ENCODE results near the gene NUB1.

NUB1 gene

DNA sequence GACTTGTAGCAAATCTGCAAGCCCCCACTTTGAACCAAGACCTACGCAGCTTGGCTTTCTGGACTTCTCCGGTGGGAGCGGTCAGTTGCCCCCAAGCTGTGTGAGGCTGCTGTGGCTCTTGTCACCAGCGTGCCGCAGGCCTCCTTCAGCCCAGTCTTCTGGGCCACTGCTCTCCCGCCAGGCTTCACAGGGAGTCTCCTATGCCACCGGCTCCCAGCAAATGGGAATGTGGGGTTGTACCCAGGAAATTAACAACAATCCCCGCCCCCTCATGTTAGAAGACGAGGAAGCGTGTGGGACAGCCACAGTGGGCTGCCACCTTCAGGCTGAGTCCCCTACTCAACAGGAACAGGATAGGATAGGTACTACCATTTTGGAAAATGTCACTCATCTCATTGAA lies 64.0 kb downstream of the NUB1 start:
- no peak for DNase-seq (ENCODE audit: low read depth)

- no peak for DNase-seq (ENCODE audit: low read depth)
Measured at GRCh38 chr7:151406051-151406875, 64.7 kb downstream of the NUB1 start.

GRCh38 chr7:151406886-151407583 lies 65.4 kb downstream of the NUB1 start:
- DNase-seq (ENCODE audit: low read depth), result no peak

DNA sequence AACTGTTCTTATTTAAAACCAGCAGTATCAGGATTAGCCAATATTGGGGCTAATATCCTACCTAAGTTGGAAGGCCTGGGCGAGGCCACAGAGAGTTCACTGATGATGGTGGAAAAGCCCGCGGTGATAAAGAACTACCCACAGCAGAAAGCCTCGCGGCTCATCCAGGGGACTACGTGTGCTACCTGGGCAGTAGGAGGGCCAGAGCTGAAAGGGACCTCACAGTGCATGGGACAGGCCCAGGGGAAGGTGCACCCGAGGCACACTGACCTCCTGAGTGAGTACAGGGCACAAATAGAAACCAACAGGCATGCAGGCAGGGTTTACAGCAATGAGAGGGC lies 66.9 kb downstream of the NUB1 start:
- no peak for DNase-seq (ENCODE audit: low read depth)

- no peak for DNase-seq (ENCODE audit: low read depth)
Measured at GRCh38 chr7:151408839-151409666, 67.4 kb downstream of the NUB1 start.

GRCh38 chr7:151409667-151410404 lies 68.2 kb downstream of the NUB1 start, which contains the start of gene WDR86:
Gene WDR86 (minus strand): TSS chr7:151410038. CDS start chr7:151409589, 449 bp downstream.
- DNase-seq (ENCODE audit: low read depth), result no peak

DNA sequence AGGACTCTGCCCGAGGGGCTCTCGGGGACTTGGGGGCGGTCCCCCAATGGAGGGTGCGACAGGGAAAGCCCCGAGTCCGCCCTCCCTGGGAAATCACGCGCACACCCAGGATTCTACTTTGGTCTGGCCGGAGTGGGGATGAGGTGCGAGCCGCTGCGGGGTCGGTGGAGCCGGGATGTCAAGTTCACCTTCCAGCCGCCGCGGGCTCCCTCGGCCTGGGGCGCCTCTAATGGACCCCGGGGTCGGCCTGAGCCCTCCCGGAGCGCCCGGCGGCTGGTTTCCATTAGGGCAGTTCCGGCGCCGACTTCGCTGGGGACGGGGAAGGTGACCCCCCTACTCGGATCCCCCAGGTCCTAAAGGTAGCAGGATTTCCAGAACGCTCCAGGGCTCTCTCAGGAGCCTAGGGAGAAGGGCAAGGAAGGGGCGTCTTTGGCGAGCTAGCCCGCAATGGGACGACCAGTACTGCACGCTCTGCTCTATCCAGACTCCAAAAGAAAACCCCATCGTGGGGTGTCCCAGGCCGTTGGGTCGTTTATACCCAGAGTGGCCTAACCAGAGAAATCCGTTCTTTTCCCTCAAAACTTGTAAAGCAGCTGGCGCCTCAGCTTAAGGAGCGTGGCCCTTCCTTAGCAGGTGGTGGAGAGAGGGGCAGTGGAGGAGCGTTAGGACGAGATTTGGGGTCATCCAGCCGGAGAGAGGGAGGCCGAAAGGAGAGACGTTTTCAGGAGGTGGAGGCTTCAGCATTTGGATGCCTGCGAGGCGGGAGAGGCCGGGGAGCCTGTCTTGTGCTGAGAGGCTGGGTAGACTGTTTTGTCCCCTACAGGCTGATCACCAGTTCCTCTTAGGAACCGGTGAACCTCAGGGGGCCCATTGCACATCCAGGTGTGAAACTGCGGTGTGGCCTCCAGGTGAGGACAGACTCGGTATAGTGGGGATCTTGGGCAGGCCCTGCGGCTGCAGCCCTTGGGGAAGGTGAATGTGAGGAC lies 69.1 kb downstream of the NUB1 start:
- DNase-seq (ENCODE audit: low read depth), result no peak

- DNase-seq (ENCODE audit: low read depth), result no peak
Measured at GRCh38 chr7:151411551-151411950, 69.9 kb downstream of the NUB1 start.

DNA sequence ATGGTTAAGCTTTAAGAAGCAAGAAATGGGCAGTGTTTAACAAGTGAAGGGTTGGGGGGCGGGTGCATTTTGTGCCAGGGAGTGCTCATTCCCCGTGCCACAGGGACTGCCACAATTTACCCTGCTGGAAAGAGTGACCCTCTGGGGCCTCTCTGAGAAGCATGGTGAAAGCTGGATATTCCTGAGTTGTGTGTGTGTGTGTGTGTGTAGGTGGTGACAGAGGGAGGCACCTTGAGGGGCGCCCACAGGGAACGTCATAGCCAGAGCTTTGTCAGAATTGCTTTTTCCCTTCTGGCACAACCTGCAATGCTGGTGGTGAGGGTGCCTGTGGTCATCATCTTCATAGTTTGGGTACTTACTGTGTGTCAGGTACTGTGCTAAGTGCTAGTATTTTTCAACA lies 70.7 kb downstream of the NUB1 start:
- DNase-seq (ENCODE audit: low read depth), result no peak

DNA sequence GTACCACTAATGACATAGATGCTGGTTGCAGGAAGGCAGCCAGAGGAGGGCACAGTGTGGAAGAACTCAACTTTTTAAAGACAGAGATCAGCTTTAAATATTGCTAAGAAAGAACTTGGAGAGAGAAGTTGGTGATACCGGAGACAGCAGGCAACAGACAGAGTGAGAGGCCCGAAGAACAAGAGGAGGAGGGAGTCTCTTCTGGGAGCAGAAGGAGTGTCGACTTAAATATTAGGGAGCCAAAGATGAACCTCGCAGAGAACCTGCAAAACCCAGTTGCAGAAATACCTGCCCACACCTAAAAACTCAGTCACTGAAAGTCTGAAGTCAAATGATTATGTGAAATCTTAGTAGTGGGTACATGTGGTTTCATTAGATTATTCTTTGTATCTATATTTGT lies 71.6 kb downstream of the NUB1 start:
- DNase-seq (ENCODE audit: low read depth), result no peak

GRCh38 chr7:151415375-151416105 lies 73.9 kb downstream of the NUB1 start:
- DNase-seq (ENCODE audit: low read depth), result no peak

DNA sequence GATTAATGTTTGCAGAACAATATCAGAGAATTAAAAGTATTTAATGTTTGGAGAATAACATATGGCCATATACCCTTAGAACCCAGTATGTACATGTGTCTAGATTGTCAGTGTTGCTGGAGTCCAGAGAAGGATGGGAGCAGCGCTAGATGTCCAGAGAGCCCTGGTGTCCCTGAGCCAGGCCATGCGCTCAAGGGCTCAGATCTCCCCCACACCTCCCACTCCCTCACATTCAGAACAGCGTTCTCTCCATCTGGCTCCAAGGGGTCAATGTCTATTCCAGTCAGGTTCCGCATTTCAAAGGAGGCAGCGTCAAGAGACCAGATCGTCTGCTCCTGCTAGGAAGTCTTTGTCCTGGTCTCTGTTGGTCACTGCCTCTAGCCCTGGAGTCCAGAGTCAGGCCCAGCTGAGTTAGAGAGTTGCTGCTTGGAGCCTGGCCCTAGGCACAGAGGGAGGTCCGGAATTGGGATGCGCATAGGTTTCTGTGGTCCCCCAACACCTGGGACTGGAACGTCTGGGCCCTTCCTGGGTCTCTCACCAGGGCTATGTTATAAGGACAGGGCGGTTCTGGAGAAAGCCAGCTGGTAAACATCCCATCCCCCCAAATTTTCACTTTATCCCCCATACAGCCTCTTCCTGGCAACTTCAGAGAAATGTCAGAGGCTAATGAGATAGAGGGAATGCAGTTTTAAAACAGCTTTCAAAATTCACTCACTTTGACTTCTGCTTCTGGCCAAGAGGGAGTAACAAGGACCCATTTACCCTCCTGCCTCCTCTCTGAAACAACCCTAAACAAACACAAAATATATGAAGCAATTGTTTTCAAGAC lies 74.7 kb downstream of the NUB1 start:
- DNase-seq (ENCODE audit: low read depth), result no peak

GRCh38 chr7:151416941-151417315 lies 75.3 kb downstream of the NUB1 start:
- no peak for DNase-seq (ENCODE audit: low read depth)

GRCh38 chr7:151420144-151420543 lies 78.5 kb downstream of the NUB1 start:
- no peak for DNase-seq (ENCODE audit: low read depth)

DNA sequence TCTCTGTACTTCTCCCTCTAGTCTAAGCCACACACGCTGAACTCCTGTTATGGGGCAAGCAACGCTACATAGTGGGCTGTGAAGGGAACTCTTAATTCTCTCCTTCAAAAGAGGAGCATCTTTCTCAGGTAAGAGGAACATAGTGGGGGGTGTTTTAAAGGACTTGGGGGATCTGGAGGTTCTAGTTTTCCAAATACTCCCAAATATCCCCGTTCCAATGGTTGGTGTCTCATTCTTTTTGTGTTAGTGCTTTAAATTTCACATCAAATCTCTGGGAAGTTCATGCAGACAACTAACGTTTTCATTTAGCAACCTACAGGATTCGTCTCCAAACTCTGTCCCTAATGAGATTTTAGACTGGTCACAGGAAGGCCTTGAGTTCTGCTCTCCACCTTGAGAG lies 80.6 kb downstream of the NUB1 start:
- DNase-seq (ENCODE audit: low read depth), result no peak

GRCh38 chr7:151423226-151423625 lies 81.6 kb downstream of the NUB1 start:
- no peak for DNase-seq (ENCODE audit: low read depth)

GRCh38 chr7:151423936-151424335 lies 82.3 kb downstream of the NUB1 start:
- DNase-seq (ENCODE audit: low read depth), result no peak

- DNase-seq (ENCODE audit: low read depth), result no peak
Measured at GRCh38 chr7:151424799-151425198, 83.2 kb downstream of the NUB1 start.

All from CMK (cell line).